C4-2B (cell line): ENCODE measurements around the gene CYB5RL.
A peak's percentile ranks its signal among the peaks of the same experiment; 100 is the strongest.
"Not testable (repeated sequence)": the region's sequence is repeated elsewhere in the genome, so short reads cannot be mapped to it uniquely, and the experiment has no call there.

Experiments used
- H3K27ac ChIP-seq: fragments of 450-650 bp; 2 replicates; pipeline ENCODE4 v1.5.1; 2017
- CTCF ChIP-seq: fragments of 450-650 bp; conservative IDR thresholded peaks from 2 replicates; pipeline ENCODE4 v1.5.1; 2017; ENCODE audit warnings: mild to moderate bottlenecking
- ZFX ChIP-seq: fragments of 450-650 bp; IDR thresholded peaks from 2 replicates; pipeline ENCODE4 v1.6.1; 2017

Gene CYB5RL

DNA sequence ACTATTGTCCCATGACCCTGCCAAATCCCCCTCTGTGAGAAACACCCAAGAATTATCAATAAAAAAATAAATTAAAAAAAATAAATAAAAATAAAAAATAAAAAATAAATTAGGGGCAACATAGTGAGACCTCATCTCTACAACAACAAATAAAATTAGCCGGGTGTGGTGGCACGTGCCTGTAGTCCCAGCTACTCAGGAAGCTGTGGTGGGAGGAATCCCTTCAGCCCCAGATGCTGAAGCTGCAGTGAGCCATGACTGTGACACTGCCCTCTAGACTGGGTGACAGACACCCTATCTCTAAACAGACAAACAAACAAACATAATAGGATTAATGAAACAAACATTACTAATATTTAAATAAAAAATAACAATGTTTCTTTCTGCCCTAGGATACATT is 34.5 kb upstream of the CYB5RL start:
- no peak overlapping the region for H3K27ac ChIP-seq
- TF ChIP-seq CTCF (no peak), ZFX (no peak)

- not testable (repeated sequence) for H3K27ac ChIP-seq
Observed at GRCh38 chr1:54233196-54233595, 33.4 kb upstream of the CYB5RL start.

DNA sequence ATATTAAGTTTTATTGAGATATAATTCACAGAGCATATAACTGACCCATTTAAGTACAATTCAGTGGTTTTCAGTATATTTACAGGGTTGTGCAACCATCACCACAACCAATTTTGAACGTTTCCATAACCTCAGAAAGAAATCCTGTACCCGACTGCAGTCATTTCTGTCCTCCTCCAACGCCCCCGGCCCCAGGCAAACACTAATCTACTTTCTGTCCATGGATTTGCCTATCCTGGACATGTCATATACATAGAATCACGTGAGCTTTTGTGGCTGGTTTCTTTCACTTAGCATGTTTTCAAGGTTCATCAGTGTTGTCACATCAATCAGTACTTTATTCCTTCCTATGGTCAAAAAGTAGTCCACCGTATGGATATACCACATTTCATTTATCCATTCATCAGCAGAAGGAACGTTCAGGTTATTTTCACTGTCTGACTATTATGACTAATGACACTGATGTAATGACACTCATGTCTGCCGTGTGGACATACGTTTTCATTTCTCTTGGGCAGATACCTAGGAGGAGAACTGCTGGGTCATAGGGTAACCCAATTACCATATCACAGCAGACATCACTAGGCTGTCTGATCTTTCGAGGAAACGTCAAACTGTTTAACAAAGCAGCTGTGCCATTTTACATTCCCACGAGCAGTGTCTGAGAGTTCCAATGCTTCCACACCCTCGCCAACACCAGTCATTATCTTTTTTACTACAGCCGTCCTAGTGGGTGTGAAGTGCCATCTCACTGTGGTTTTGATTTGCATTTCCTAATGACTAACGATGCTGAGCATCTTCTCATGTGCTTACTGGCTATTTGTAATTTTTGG is 30.9 kb upstream of the CYB5RL start:
- no peak for TF ChIP-seq ZFX
- TF ChIP-seq CTCF, result no peak
- no peak overlapping the region for H3K27ac ChIP-seq

GRCh38 chr1:54229281-54229891 is 29.6 kb upstream of the CYB5RL start:
- H3K27ac ChIP-seq, result peak overlapping the region; percentile 12
- no peak for TF ChIP-seq ZFX
- TF ChIP-seq CTCF, result no peak

- peak overlapping the region; percentile 12 for H3K27ac ChIP-seq
Observed at GRCh38 chr1:54228638-54229079, 28.8 kb upstream of the CYB5RL start.

GRCh38 chr1:54227891-54228310 is 28.1 kb upstream of the CYB5RL start:
- TF ChIP-seq ZFX (no peak), CTCF (no peak)
- H3K27ac ChIP-seq, result no peak overlapping the region

More at GRCh38 chr1:54228638-54229079, 28.8 kb upstream of the CYB5RL start:
- no peak for TF ChIP-seq ZFX

GRCh38 chr1:54227091-54227602 is 27.3 kb upstream of the CYB5RL start:
- no peak overlapping the region for H3K27ac ChIP-seq
- no peak for TF ChIP-seq ZFX

DNA sequence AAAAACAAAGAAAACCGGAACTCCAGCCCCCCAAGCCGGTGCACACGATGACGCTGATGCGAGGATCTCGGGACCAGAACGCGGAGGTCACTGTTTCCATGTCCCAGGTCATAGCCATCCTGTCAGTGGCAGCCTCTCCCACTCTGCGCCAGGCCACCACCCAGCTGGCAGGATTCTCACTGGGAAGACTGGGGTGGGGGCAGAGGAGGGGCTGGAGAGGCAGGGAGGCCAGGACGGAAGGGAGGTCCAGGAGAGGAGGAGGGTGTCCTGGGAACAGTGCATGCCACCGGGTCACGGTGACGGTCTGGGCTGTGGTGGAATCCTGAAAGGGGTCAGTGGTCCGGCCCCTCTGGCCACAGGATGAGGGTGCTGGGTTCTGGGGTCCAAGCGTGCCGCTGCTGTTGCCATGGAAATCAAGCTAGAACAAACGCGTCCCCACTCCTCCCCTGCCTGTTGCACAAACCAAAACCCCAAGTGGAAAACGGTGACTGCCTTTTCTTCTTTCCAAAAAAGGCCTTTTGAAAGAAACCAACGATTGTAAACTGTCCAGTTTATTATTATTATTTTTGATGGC is 26.2 kb upstream of the CYB5RL start:
- no peak overlapping the region for H3K27ac ChIP-seq
- no peak for TF ChIP-seq ZFX
- TF ChIP-seq CTCF, result no peak
